Stomach (tissue), 4 donors: Measurements from ENCODE around the gene REEP2.

Source experiments
- CTCF ChIP-seq, 7 experiments: fragments of 450-650 bp in 4 of 7; fragments of 200-600 bp in 3 of 7; sonication (generic) in 3 of 7; IDR thresholded peaks; one replicate each; pipeline ENCODE4 v1.5.1; 2016 to 2019; ENCODE audit warnings: antibody characterized with exemption in 7 of 7, control low read depth in 2 of 7, mild to moderate bottlenecking in 1 of 7
- POLR2A ChIP-seq, 4 donors: fragments of 450-650 bp; IDR thresholded peaks; one replicate each; pipeline ENCODE4 v1.6.1; 2016; ENCODE audit warnings: antibody characterized with exemption in 4 of 4, control low read depth in 2 of 4, mild to moderate bottlenecking in 1 of 4, moderate library complexity in 1 of 4
- POLR2AphosphoS5 ChIP-seq, 3 donors: sonication (generic); formaldehyde crosslinking; IDR thresholded peaks; one replicate each; pipeline ENCODE4 v1.6.1; 2016; ENCODE audit warnings: antibody characterized with exemption in 3 of 3

- TF ChIP-seq CTCF (IDR thresholded peaks at IDR 0.05) (no peak), POLR2A (IDR thresholded peaks at IDR 0.05) (no peak), POLR2AphosphoS5 (IDR thresholded peaks at IDR 0.05) (peak in 1 of 3 donors; percentile 72)
Observed at GRCh38 chr5:138472353-138472752, 33.5 kb downstream of the REEP2 start.
